T-helper 1 cell treated with Interleukin-12 subunit alpha and Interleukin-12 subunit beta and Interleukin-4 antibody, amounts not matched to agents 30 μg/mL and 1 μg/mL, for 36 hours (primary cell): ENCODE measurements around the gene TPM1.
A peak's percentile ranks its signal among the peaks of the same experiment; 100 is the strongest.
"Not testable (repeated sequence)": the region's sequence is repeated elsewhere in the genome, so short reads cannot be mapped to it uniquely, and the experiment has no call there.

Experiments
- H3K27ac Mint-ChIP-seq: one replicate; pipeline ENCODE4 v1.8.0; 2021; ENCODE audit warnings: mild to moderate bottlenecking, mixed read lengths
- H3K27me3 Mint-ChIP-seq: one replicate; pipeline ENCODE4 v1.8.0; 2021; ENCODE audit warnings: low read depth, mixed read lengths
- H3K36me3 Mint-ChIP-seq: one replicate; pipeline ENCODE4 v1.8.0; 2021; ENCODE audit warnings: low read depth, mixed read lengths
- H3K4me1 Mint-ChIP-seq: one replicate; pipeline ENCODE4 v1.8.0; 2021; ENCODE audit warnings: low read depth, mixed read lengths
- H3K4me3 Mint-ChIP-seq: one replicate; pipeline ENCODE4 v1.8.0; 2021; ENCODE audit warnings: mild to moderate bottlenecking, moderate library complexity, mixed read lengths
- H3K9me3 Mint-ChIP-seq: one replicate; pipeline ENCODE4 v1.8.0; 2021; ENCODE audit warnings: mixed read lengths

The TPM1 gene

DNA sequence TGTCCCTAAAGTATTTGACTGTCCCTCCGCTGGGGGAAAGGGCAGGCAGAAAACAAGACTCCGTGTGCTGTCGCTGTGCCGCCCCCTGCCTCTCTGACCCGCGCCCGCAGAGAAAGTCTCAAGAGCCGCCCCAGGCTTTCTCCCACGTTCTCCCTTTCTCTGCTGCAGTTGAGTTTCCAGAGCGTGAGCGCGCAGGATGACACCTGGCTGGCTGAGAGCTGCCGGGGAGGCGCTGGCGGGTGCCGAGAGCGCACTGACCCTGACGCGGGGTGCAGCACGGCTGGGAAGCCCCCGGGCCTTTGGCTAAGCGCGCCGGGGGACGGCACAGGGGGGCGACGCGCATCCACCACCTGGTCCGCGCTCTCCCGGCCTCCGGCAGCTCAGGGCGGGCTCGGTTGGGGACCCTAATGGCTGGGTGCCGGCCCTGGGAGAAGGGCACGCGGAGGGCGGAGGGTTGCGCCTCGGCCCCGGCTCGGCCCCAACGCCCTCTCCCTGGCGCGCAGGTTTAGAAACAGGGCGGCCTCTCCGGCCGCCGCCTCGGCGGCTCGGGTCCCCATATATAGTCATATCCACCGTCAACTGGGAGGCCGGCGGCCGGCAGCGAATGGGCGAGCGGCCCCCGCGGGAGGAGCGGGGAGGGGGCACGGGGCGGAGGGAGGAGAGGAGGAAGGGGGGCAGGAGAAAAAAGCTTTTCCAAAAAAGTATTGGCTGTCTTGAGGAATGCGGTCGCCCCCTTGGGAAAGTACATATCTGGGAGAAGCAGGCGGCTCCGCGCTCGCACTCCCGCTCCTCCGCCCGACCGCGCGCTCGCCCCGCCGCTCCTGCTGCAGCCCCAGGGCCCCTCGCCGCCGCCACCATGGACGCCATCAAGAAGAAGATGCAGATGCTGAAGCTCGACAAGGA, at the start of gene TPM1:
Gene TPM1 (plus strand): TSS at position 774 of the 903 bp plus-strand sequence. CDS start 83 bp downstream, at position 857.
- Mint-ChIP-seq H3K4me1 (peaks cover 4% of the 10 kb centered on the region), H3K4me3 (peak within 1 kb of the TSS; percentile 61), H3K9me3 (no peaks in the 10 kb centered on the region), H3K36me3 (no peaks in the 10 kb centered on the region), H3K27me3 (peaks cover 82% of the 10 kb centered on the region), H3K27ac (no peak within 1 kb of the TSS)

- no peak overlapping the region for H3K27ac Mint-ChIP-seq
- H3K4me3 Mint-ChIP-seq: no peak overlapping the region
- H3K9me3 Mint-ChIP-seq: no peaks in the 10 kb centered on the region
- no peaks in the 10 kb centered on the region for H3K4me1 Mint-ChIP-seq
- H3K27me3 Mint-ChIP-seq: peaks cover 16% of the 10 kb centered on the region
- no peaks in the 10 kb centered on the region for H3K36me3 Mint-ChIP-seq
Observed at GRCh38 chr15:62993066-62993465, 49.5 kb upstream of the TPM1 start.

GRCh38 chr15:62993632-62994031, 48.9 kb upstream of the TPM1 start:
- H3K36me3 Mint-ChIP-seq, H3K4me3 Mint-ChIP-seq, H3K9me3 Mint-ChIP-seq: not testable (repeated sequence)

DNA sequence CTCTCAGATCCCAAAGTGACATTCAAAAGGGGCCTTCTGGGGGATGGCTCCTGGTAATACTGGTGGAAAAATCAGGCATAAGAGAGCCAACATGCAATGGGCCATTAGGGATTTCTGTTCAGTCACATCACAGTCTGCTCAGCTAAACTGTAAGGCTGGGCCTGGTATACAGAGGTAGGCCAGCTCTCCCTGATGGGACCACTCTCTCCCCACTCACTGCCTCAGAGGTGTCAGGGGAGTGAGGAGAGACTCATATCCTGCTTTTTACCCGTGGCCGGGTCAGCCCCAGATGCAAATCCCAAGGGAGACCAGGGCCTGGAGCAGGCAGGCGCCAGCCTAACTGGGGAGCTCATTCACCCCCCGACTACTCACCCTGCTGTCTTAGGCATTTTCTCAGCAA, 48.1 kb upstream of the TPM1 start:
- H3K27ac Mint-ChIP-seq: no peak overlapping the region
- no peak overlapping the region for H3K4me3 Mint-ChIP-seq
- H3K4me1 Mint-ChIP-seq: no peaks in the 10 kb centered on the region
- peaks cover 16% of the 10 kb centered on the region for H3K27me3 Mint-ChIP-seq
- no peaks in the 10 kb centered on the region for H3K9me3 Mint-ChIP-seq
- H3K36me3 Mint-ChIP-seq: no peaks in the 10 kb centered on the region

More at GRCh38 chr15:62993632-62994031, 48.9 kb upstream of the TPM1 start:
- H3K27me3 Mint-ChIP-seq: peaks cover 16% of the 10 kb centered on the region
- not testable (repeated sequence) for H3K4me1 Mint-ChIP-seq, H3K27ac Mint-ChIP-seq

DNA sequence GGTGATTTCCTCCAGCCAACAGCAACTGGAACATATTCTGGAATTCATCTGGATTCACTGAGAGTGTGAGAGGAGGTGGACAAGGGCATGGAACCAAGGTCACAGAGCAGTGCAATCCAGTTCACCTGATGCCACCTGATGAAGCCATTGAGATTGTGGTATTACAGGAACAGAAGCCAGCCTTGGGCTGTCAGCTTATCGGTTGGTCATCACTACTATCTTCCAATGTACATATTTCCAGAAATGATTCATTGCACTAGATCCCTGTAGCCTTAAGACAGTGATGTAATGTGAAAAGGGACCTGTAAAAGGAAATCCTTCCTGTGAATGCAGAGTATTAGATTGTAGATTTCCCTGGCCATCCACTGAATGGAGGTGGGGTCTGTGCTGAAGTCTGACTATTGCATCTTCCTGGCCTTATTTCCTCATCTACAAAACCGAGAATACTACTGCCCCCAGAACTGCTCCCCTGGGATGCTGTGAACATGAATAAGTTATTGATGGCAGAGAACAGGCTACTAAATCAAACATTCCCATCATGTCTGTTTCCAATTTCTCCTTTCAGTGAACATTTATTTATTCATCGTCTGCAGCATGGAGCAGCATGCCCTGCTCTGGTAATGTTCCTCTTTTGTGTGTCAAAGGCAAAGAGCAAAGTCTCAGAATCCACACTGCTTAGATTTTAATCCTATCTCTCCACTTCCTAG, 47.4 kb upstream of the TPM1 start:
- Mint-ChIP-seq H3K4me1 (no peaks in the 10 kb centered on the region), H3K4me3 (no peak overlapping the region), H3K9me3 (no peaks in the 10 kb centered on the region), H3K36me3 (no peaks in the 10 kb centered on the region), H3K27me3 (peaks cover 16% of the 10 kb centered on the region), H3K27ac (no peak overlapping the region)

- H3K9me3 Mint-ChIP-seq: no peaks in the 10 kb centered on the region
- no peak overlapping the region for H3K4me3 Mint-ChIP-seq
- peaks cover 15% of the 10 kb centered on the region for H3K27me3 Mint-ChIP-seq
- H3K27ac Mint-ChIP-seq: no peak overlapping the region
- H3K36me3 Mint-ChIP-seq: no peaks in the 10 kb centered on the region
- H3K4me1 Mint-ChIP-seq: no peaks in the 10 kb centered on the region
Observed at GRCh38 chr15:62997441-62997840, 45.1 kb upstream of the TPM1 start.

- peaks cover 11% of the 10 kb centered on the region for H3K27me3 Mint-ChIP-seq
- no peaks in the 10 kb centered on the region for H3K9me3 Mint-ChIP-seq
- no peaks in the 10 kb centered on the region for H3K36me3 Mint-ChIP-seq
- no peak overlapping the region for H3K27ac Mint-ChIP-seq
- no peaks in the 10 kb centered on the region for H3K4me1 Mint-ChIP-seq
- no peak overlapping the region for H3K4me3 Mint-ChIP-seq
Observed at GRCh38 chr15:62998262-62998890, 44.2 kb upstream of the TPM1 start.

- no peaks in the 10 kb centered on the region for H3K9me3 Mint-ChIP-seq
- no peaks in the 10 kb centered on the region for H3K4me1 Mint-ChIP-seq
- H3K4me3 Mint-ChIP-seq: no peak overlapping the region
- H3K27ac Mint-ChIP-seq: no peak overlapping the region
- H3K36me3 Mint-ChIP-seq: no peaks in the 10 kb centered on the region
- H3K27me3 Mint-ChIP-seq: peaks cover 11% of the 10 kb centered on the region
Observed at GRCh38 chr15:62999178-62999577, 43.4 kb upstream of the TPM1 start.

DNA sequence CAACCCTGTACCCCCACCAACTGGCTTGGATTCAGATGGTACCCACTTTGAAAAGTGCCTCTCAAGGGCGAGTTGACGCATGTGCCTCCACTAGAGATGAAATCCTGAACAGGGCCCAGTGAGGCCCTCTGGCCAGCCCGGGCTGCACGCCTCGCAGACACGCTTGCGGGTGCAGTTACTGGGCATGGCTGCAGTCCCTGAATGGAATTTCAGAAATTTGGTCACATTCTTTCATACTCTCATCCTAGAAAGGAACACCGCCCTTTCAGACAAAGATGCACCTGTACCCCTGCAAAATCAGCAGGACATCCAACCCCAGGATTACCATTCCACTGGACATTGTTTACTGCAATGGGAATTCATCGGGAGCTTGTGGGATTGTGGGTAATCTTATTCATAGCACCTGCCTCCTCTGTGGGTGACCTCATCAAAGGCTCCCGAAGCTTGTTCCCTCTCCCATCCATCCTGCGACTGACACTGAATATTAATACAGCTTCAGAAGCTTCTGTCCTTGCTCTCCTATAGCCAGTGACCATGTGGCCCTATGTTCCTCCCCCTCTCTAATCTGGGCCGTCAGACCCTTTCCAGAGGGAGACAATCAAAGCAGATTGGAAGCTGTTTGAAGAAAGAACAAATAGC, 42.5 kb upstream of the TPM1 start:
- H3K4me1 Mint-ChIP-seq: no peaks in the 10 kb centered on the region
- H3K4me3 Mint-ChIP-seq: no peak overlapping the region
- no peak overlapping the region for H3K27ac Mint-ChIP-seq
- H3K36me3 Mint-ChIP-seq: no peaks in the 10 kb centered on the region
- no peaks in the 10 kb centered on the region for H3K9me3 Mint-ChIP-seq
- H3K27me3 Mint-ChIP-seq: peaks cover 11% of the 10 kb centered on the region

GRCh38 chr15:63000706-63001105, 41.8 kb upstream of the TPM1 start:
- Mint-ChIP-seq H3K9me3 (no peaks in the 10 kb centered on the region), H3K4me3 (no peak overlapping the region), H3K36me3 (no peaks in the 10 kb centered on the region), H3K4me1 (no peaks in the 10 kb centered on the region), H3K27me3 (peaks cover 11% of the 10 kb centered on the region), H3K27ac (no peak overlapping the region)

- H3K27me3 Mint-ChIP-seq: peaks cover 8% of the 10 kb centered on the region
- no peak overlapping the region for H3K27ac Mint-ChIP-seq
- H3K4me1 Mint-ChIP-seq: no peaks in the 10 kb centered on the region
- no peaks in the 10 kb centered on the region for H3K9me3 Mint-ChIP-seq
- no peak overlapping the region for H3K4me3 Mint-ChIP-seq
- H3K36me3 Mint-ChIP-seq: no peaks in the 10 kb centered on the region
Observed at GRCh38 chr15:63004211-63004610, 38.3 kb upstream of the TPM1 start.

GRCh38 chr15:63006032-63006878, 36.3 kb upstream of the TPM1 start:
- Mint-ChIP-seq H3K4me3 (no peak overlapping the region), H3K36me3 (no peaks in the 10 kb centered on the region), H3K9me3 (no peaks in the 10 kb centered on the region), H3K4me1 (no peaks in the 10 kb centered on the region), H3K27ac (no peak overlapping the region), H3K27me3 (peaks cover 6% of the 10 kb centered on the region)

DNA sequence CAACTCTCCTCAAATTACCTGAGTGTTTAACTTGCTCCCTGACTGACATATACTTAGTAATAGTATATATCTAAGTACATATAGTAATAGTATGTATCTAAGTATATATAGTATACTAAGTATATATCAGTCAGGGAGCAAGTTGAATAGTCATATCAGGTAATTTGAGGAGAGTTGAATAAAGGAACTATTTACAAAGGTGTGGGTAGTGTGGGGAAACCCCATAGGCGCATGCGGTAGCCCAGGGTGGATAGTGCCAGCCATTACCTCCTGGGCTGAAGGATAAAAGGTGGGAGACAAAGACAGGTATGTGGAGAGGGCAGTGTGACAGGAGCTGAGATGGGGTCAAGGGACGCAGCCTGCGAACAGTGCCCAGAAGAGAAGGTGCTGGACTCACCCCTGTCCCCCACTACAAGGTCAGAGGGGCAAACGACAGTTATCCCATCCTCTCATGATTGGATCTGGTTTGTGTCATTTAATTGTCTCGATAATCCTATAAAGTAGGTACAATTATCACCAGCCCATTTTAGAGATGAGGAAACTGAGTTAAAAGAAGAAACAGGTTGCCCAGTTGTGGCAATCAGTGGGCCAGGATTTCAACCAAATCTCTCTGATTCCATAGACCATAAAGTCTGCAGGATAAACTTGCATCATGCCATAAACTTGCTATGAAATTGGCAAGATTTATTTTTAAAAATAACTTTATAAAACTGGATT, 34.1 kb upstream of the TPM1 start:
- Mint-ChIP-seq H3K4me1 (no peaks in the 10 kb centered on the region), H3K9me3 (no peaks in the 10 kb centered on the region), H3K4me3 (no peak overlapping the region), H3K36me3 (no peaks in the 10 kb centered on the region), H3K27me3 (no peaks in the 10 kb centered on the region), H3K27ac (no peak overlapping the region)
